ENCODE results near the gene ZNF407.

Gene ZNF407

DNA sequence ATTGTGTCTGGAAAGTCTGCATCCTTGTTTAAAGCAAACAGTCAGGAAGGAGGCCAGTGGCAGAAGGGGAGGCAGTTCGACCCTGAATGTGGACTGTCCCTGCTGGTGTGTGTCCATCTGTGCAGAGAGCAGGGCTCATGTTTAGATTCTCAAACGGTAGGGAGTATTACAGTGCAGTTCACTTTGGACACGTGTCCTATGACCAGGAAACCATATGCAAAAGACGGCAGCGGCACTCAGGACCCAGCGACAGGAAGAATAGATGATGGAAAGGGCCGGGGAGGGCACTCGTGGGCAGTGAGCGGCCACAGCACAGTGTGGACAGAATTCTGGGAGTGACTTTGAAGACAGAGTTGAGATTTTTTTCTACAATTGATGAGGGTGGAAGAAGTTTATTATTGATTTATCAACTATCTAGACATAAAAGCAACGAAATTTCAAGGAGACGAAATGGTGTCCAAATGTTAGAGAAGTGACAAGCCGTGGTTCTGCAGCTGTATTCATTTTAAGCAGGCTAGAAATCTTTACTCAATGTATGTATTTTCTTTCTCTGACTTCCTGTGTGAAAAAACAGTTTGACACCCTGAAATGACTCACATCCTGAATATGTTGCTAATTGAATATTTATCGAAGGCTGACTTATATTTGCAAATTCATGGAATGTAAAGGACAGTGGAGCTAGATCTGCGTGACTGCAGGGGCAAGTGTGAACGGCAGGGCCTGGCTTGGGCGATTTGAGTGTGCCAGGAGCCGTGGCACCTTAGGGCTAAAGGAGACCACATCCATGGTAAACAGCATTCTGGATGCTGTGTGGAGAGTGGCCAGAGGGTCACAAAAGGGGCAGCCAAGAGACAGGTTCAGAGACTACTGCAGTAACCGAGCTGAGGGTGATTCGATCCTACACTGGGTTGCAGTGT lies 397.1 kb downstream of the ZNF407 start:
- in situ Hi-C loops (cut with MboI; ENCODE audit: low sequenced_read_pairs) = no loop called here

DNA sequence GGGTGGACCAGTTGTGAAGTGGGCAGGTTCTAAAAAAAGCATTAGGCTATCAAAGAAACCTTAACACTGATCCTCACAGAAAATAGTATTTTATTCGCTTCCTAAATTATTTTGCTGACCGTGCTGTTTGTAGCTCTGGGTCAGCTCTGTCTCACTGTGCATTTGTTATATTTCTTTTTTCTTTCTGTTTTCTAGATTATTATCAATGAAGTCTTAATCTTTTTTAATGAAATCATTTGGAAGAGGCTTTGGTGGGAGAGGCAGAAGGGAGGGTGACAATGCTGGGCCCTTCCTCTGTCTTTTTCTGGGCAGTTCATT lies 397.7 kb downstream of the ZNF407 start:
- in situ Hi-C loops (cut with MboI; ENCODE audit: low sequenced_read_pairs) = no loop called here

DNA sequence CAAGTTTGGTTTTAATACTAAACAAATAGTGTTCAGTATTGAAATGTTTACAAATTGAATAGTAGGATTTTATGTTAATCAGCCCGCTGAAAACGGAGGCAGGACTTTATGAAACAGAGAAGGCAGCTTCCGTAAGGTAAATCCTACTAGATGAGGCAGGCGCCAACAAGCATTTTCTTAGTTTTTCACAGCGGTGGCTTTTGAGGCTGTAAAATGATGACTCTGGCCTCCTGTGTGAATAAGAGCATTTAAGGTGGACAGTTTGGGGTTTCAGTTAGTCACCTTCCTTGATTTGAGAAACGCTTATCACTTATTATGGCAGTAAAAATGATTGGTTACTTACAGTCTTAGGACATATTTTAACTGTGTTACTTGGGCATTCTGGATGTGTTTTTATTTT lies 398.4 kb downstream of the ZNF407 start:
- in situ Hi-C loops (cut with MboI; ENCODE audit: low sequenced_read_pairs) = no loop called here

DNA sequence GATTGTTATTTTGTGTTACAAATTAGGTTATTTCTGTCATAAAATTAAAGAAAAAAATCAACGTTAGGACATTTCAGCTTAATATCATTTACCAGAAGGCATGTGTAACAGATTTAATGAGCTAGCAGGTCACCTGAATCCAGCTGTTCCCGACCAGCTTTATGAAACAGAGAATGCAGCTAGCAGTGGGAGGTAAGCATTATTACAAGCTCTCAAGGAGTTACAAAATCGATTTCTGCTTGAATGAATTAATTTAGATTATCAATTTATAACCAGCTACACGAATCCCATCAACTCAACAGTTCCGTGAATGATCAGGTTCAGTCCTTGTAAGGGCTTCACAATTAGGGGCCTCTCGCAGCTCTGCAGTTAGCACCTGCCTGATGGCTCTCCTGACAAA lies 399.3 kb downstream of the ZNF407 start:
- in situ Hi-C loops (cut with MboI; ENCODE audit: low sequenced_read_pairs) = no loop called here

DNA sequence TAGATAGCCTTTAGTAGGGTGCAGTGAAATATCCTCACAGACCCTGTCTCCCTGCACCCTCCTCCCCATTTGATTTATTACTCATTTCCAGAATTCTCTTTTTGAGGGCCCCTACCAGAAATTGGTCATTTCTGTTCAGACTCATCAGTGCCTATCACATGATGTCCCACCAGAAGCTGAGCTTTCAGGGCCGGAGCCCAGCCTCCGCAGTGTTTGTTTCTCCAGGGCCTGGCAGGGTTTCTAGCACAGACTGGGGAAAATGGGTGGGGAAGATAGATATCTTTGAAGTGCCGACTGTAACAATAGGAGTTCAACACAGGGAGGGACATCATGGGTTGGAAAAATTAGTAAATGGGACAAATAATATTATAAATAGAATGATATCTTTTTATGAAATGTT lies 403.2 kb downstream of the ZNF407 start:
- in situ Hi-C loops (cut with MboI; ENCODE audit: low sequenced_read_pairs) = no loop called here

DNA sequence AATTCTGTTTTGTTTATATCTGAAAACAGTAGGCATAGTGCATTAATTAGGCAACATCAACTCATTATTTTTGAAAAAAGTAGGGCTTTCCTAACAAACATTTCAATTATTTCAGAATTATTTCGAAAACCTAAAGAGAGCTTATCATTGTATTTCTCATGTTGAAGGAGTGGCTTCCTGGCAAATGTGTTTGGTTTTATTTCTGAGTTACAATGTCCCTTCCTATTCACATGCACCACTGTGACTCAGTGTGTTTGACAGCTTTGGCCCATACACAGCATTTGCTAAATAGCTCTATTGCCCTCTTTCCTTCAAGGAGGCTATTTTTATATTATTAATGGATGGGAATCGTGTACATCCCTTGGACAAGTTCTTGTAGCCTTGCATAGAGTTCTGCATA lies 405.4 kb downstream of the ZNF407 start:
- in situ Hi-C loops (cut with MboI; ENCODE audit: low sequenced_read_pairs) = no loop called here

DNA sequence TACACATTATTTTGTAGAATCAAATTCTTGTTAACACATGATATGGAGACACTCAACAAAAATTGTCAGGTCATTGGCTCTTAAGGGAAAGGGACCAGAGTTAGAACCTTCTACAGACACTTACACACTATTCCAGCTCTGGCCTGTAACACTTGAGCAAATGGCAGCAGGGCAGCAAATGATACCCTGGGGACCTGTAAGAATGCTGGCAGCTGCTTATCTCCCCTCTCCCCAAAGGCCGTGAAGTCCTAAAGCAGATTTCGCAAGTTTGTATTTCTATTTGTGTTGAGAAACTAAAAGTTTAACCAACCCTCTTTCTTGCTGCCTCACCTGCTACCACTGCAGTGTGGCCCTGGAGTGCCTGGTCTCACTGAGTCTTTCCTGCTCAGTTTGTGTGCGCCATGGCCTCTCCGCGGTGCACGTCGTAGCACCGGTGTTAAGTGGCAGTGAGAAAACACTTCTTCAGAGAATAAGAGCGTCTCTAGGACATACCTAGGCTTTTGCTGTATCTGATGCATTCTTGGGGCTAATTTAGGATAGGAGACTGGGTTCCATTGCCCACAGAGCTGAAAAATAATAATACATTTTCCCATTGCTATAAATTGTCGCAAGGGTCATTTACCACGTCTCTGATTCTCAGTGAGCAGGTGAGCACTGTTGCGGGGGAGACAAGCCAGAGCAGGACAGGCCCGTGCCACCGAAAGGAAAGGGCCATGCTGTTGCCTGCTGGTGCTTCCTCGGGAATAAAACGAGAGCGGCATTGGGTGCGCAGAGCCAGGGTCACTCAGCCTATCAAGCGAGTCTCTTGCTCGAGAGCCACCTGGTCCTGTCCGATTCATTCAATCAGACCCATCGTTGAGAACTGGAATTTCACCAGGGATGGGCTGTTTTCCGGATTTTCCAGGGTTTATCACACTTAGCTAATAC lies 406.4 kb downstream of the ZNF407 start:
- in situ Hi-C loops (cut with MboI; ENCODE audit: low sequenced_read_pairs) = no loop called here

DNA sequence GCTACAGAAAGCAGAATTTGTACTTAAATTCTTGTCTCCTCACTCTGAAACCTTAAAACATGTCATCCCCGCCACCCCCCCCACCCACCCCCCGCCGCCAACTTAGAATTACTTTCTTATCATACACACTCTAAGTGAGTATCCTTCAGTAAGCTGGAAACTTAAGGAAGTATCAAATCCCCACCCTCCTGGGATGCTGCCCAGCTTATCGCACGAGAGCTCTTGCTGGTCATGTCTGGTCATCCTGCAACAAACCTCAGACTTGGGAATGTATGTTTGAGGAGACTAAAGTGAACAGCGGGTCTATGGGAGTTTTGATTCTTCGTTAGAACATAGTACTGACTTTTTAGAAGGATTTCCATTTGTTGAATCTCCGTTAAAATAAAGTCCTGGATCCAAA lies 408.0 kb downstream of the ZNF407 start:
- in situ Hi-C loops (cut with MboI; ENCODE audit: low sequenced_read_pairs) = no loop called here

DNA sequence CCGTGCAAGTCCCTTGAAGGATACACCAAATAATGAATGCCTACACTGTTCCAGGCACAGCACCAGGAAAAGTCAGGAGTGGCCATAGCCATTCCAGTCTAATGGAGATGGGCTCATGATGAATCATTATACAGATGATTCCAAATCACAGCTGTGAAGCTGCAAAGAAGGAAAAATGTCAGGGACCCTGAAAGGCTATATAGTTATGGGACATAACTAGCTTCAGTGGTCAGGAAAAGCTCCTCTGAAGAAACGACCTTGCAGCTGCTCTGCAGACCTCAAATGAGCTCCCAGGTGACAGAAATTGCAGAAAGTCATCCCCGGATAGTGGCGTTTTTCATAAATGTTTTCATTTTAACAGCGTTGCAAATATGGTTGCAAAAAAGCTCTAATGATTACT lies 410.5 kb downstream of the ZNF407 start:
- in situ Hi-C loops (cut with MboI; ENCODE audit: low sequenced_read_pairs) = no loop called here

DNA sequence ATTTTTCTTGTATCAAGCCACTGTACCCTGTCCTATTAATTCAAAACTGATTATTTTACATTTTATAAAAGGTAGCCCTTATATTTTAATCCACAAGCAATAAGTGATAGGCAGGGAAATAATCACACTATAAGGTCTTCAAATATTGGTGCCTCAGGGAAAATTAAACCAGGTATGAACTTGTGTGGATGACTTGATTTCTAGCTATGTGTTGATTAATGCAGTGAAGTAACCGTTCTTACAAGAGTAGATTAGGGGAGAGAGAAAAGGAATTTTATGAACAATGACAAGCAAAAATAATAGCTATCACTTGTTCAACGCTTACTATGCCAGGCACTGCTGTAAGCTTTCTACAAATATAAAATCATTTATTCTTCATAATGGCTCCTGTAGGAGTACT lies 411.6 kb downstream of the ZNF407 start:
- in situ Hi-C loops (cut with MboI; ENCODE audit: low sequenced_read_pairs) = no loop called here

DNA sequence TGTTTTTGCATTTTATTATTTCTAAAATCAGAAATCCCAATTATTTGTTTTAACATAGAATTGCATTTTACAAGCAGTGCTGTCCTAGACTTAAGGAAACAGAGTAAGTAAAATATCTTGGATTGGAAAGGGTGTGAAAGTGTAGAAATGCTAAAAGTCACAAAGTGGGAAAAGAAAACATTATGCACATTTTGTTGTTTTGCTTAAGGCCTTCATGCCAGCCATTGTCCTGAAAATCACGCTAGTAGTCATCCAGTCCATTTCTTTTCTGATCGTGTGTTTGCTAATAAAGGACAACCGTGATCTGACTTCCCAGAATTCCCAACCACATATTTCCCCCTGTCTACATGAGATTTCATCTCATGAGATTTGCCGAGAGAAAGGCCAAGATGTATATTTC lies 412.2 kb downstream of the ZNF407 start:
- in situ Hi-C loops (cut with MboI; ENCODE audit: low sequenced_read_pairs) = no loop called here

DNA sequence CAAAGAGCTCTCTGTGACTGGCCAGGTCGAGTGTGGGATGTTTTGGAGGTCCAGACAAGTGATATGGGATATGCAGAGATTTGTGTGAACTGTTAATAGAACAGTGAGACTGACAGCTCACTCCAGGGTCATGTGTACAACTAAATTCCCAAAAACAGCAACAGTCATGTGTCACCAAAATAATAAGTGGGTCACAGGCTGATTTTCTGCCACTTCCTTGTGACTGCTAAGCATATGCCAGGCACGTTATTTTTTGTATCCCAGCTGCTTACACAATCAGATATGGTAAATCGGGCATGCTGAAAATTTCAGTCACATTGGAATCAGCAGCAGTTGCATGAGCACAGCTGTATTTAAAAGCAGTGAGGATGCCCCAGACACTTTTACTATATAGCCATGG lies 412.6 kb downstream of the ZNF407 start:
- in situ Hi-C loops (cut with MboI; ENCODE audit: low sequenced_read_pairs) = no loop called here

DNA sequence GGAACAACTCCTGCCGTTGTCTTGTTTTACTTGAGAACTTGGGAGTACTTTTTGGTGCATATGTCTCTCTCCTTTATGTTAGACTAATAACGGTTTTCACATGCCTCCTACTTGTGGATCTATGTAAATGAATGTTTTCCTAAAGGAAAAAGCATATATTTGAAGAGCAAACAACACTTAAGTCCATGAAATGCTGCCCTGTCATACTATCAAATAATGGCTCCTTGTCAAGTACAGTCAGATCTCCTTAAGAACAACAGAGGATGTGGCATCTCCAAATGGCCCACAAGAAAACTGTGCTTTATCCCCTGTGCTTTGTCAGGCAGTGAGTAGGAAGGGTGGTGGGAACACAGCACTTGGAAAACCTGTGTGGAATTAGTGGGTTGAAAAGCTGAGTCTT lies 413.0 kb downstream of the ZNF407 start:
- in situ Hi-C loops (cut with MboI; ENCODE audit: low sequenced_read_pairs) = no loop called here

DNA sequence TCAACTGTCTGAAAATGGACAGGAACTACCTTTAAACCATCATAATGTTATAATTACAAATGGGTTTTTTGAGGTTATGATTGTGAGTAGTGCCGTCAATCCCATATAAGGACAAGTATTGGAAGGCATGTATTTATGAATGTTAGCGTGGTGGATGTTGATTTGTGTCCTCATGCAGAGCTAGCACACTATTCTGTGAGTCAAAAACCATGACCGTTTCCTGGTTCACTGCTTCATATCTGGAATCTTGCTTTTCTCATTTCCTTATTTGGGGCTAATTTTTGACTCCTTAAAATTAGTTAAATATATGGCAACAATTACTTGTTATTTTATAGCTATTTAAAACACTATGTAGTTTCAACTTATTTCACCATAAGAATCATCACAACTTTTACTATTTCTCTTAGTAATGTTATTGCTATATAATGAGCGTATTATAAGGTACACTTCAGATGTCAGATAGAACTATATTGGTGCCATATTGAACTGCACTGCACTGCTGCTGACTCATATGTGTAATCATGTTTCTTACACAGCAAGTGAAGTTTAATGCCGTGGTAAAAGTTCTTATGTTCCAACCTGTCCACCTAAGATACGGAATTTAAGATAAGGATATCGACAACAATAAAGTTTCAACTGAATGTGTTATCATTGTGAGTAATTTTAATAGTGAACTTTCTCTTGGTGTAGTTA lies 418.5 kb downstream of the ZNF407 start:
- in situ Hi-C loops (cut with MboI; ENCODE audit: low sequenced_read_pairs) = no loop called here

DNA sequence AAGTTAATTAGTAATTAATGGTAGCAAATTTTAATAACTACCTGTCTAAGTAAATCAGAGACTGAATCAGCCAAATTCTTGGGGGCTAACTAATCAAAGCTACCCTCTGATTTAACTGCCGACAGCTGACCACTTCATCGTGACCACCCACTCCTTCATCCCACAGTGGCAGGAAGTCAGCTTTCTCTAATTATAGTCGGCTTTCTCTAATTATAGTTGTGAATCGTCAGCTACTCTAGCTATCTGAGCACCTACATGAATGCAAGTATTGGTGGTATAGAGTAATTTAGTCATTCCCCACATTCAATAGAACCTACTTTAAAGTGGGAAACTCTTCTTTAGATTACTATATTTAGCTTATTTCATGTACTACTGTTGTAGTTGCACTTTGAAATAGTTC lies 425.8 kb downstream of the ZNF407 start:
- in situ Hi-C loops (cut with MboI; ENCODE audit: low sequenced_read_pairs) = no loop called here

DNA sequence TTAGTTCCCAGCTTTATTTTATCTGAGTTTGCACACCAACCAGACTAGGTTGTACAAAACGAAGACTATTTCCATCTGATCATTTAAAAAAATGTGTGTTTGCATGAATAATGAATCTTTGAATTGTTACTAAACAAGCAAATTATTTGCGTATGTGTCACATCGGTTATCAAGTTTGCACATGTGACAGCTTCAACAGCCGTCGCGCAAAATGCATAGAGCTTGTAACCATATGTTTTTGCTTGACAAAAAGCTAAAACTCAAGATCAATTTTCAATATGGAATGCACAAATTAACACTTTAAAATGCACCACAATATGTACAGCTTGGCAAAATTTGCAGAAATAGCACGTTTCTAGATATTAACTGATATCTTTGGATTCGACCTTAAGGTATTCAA lies 427.2 kb downstream of the ZNF407 start:
- in situ Hi-C loops (cut with MboI; ENCODE audit: low sequenced_read_pairs) = no loop called here

DNA sequence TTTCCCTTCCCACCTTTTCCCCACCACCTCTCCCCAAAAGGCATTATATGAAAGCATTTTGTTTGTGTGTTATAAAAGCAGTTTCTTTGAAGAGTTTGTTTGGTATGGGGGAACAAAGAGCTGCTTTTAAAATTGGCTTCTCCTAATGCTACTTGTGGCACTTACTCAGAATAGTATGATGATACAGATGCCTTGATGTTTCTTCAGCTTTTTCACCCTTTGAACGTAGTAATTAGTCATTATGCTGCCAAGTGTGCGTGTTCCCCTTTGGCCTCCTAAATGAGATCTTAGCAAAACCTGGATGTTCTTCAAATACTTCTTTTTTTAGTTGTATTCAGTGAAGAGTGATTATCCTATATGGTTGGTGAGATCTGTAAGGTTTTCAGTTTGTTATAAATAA lies 427.9 kb downstream of the ZNF407 start:
- in situ Hi-C loops (cut with MboI; ENCODE audit: low sequenced_read_pairs) = no loop called here

DNA sequence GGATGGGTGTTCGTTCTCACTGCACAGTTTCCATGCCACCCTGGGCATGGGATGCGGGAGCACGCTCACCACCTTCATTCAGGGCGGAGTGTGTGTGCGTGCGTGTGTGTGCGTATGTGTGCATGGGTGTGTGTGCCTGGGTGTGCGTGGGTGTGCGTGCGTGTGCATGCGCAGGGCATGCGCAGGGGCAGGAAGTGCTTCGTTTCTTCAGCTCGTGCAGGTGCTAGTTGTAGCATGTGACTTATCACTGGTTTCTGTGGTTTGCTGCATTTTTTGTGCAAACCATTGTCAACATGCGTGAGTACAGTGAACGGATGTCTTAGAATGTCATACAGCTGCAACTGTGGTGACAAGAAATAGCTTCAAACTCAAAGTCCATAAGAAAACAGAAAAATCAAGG lies 431.8 kb downstream of the ZNF407 start:
- in situ Hi-C loops (cut with MboI; ENCODE audit: low sequenced_read_pairs) = no loop called here

DNA sequence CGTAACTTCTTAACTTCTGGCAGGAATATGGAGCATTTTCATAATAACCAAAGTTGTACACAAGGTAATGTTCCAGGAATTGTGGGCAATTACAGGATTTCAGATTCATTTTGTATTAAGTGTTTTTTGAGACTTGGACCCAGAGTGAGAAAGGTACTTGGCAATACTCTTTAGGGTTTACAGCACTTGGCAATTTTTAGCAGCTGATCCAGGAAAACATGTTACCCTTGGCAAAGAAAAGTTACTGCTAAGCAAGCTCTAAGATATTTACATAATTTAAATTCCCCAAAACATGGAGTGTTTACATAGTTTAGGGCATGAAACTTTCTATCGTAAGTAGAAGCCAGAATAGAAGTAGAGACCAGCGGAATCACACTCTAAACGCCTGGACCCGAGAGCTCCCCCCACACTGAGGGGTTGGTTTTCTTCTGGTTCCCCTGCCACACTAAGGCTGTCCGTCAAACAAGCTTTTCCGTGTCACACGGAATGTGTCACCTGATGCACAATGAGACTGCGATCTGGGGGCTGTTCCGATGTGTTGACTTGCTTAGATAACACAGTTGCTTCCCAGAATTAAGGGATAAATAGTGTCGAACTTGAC lies 434.1 kb downstream of the ZNF407 start:
- in situ Hi-C loops (cut with MboI; ENCODE audit: low sequenced_read_pairs) = no loop called here

DNA sequence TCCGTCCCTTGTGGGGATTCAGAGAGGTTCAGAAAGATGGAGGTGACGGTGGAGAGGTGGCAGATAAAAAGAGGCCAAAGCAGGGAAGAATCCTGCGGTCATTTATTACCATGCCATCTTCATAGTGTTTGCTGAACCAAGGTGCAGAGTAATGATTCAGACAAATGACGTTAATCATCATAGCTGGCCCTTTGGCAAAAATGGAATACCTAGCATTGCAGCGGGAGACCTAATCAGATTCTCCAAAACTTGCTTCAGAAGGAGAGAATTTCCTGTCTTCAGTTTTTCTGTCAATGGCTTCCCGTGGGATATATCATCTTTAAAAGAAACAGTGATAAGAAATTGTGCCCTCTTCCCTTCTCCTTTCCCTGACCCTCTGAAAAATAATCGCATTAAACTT lies 435.8 kb downstream of the ZNF407 start:
- in situ Hi-C loops (cut with MboI; ENCODE audit: low sequenced_read_pairs) = no loop called here

DNA sequence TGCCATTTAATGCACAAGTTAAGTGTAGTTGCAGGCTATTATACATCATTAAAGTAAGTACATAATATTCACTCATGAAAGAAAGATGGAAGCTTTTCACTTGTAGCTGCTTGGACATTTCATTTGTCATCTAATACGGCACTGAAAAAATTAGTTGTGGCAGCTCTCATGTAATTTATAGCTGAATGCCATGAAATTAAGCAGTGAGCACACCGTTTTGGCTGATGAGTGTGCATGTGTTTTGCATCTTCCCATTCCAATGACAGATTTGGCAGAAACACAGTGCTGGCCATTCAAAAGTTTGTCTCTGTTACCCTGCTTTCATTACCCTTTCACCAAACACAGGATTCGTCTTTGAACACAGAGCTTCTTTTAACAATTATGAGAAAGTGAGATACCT lies 437.3 kb downstream of the ZNF407 start:
- in situ Hi-C loops (cut with MboI; ENCODE audit: low sequenced_read_pairs) = no loop called here
